Stimulated activated CD4-positive, alpha-beta T cell treated with anti-CD3 and anti-CD28 coated beads, Interleukin-2, amount 100 ng/mL, for 48 hours (primary cell): ENCODE measurements around the gene TMEM273.

Experiments
- DNase-seq, 2 donors: peaks; one replicate each; pipeline ENCODE4 v3.0.0-alpha.2; 2020

Gene TMEM273

DNA sequence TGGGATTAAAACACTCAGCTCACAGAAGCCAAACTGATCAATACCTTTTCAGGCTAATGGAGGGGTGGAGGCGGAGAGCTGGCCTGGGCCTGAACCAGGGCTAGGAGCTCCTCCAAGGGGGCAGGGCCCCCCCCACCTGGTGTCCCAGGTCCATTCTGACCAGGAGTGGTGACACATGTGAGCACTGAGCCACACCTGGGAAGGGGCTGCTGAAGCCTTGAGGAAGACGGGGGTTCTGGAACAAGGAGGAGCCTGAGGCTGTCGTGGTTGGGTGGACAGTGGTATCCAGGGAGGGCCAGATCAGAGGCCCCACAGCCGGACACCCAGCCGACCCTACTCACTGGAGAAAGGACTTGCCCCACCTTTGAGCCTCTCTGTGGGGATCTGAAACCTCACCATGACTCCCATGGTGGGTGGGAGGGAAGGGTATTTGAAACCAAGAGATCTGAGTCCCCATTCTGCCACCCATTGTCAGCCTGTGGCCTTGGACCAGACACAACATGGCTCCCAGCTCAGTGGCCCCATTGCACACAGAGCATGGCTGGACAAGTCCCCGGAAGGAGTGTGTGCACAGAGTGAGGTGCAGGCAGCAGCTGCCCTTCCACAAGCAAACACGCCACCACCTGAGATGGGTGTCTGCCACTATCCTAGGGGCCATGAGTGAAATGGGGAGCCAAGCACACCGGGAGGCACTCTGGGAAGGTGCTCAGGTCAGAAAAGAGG, 12.4 kb downstream of the TMEM273 start:
- no peak for DNase-seq

DNA sequence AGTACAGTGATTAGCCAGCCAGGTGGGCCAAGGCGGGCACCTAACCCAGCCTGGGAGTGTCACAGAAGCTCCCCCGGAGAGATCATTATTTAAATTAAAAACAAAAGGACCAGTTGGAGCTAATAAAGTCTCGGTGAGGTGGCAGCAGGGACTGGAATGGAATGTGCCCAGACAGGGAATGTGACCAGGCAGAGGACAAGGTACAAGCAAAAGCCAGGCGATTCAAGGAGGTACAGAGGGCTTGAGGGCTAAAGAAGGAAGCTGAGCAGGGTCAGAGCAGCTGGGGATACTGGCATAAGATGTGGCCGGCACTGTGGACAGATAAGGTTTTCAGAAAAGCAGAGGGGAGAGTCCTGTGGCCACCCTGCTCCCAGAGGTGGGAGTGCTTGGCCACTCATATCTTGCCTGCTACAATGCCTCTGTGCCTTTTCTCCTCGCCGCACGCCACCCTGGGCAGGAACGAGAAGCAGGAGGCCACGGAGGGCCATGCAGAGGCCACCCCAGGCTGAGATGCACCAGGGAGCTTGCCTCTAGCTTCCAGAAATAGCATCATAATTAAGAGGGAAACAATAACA, 13.2 kb downstream of the TMEM273 start:
- DNase-seq = no peak

DNA sequence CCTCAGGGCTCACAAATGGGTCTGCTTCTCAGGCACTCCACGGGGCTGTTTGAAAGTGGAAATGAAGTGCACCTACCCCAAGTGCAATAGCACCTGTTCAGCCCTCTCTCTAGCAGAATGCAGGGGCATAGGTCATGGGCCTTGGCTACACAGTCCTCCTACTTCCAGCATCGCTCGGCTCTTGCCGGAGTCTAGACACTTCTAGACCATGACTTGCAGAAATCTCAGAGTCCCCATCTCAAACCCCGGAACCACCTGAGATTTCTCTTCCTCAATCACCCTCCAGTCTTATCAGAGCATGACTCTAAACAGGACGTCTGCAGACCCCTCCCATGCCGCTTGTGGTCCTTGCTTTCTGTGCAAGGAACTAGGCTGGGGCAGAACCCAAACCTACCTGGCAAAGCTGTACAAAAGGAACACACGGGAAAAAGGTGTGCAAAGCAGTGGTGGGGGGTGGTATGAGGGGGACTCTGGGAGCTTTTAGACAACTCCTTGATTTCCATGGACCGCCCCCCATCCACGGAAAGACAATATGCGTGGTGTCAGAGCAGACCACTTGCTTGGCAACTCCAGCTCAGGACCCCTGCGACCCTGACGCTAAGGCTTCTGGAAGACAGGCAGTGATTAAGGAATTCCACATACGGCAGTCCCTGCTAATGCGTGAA, 13.8 kb downstream of the TMEM273 start:
- no peak for DNase-seq

GRCh38 chr10:49173853-49174252, 14.3 kb downstream of the TMEM273 start:
- DNase-seq = no peak

- no peak for DNase-seq
Observed at GRCh38 chr10:49173201-49173772, 14.9 kb downstream of the TMEM273 start.

DNA sequence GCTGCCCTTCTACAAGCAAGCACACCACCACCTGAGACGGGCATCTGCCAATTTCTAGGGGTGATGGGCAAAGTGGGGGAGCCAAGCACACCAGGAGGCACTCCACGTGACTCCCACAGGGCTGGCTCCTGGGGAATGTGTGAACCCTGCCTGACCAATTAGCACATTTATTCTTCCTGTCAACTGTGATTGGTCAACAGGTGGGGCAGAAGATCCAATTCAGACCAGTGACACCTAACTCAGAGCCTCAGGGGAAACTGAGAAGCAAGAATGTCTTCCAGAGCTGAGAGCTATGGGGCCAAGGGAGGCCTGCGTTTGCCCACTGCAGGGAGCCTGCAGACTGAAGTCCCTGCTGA, 15.4 kb downstream of the TMEM273 start:
- DNase-seq = no peak

GRCh38 chr10:49172061-49172776, 16.0 kb downstream of the TMEM273 start:
- no peak for DNase-seq

GRCh38 chr10:49171326-49172060, 16.7 kb downstream of the TMEM273 start:
- DNase-seq = no peak

DNA sequence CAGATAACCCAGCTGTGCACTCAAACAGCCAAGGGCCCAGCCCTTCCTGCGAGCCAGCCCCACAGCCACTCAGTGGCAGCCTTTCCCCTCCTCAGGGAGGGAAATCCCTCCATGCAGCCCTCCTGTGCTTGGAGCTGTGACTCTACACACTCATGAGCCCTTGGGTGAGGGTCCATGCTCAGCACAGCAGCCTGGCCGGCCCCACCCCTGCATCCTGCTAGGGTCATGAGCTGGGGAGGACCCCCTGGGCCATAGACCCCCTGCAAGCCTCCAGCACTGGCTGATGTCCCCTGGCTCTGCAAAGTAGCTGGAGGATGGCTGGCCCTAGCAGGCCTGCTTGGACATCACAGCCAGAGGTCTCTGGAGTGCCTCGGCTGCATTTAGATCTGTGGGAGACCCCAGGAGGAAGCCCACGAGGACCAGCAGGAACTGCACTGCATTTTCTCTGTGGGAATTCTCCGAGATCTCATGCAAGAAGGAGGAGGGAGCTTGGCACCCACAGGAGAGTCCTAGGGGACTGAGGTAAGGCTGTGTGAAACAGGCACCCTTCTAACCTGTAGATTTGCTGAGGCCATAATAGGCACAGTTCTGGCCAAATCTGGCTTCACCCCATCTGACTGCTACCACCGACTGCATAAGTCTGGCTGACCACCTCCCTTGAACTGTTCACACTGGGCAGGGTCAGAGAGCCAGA, 17.4 kb downstream of the TMEM273 start:
- DNase-seq = no peak

DNA sequence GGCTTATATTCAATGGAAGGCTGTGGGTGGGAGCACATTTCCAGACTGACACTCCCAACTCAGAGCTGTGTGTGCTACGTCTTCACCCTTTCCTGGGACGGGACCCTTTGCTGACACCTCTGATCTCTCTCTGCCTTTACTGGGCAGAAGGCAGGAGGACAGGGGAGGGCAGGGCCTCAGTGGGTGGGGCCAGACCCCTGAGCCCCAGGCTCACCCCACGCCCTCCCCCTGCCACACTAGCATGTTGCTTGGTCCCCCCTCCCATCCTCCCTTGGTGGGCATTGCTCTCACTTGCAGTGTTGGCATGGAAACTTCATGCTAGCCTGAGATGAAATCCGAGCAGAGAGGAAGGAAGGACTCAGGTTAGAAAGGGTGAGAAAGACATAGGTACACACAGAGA, 18.4 kb downstream of the TMEM273 start:
- no peak for DNase-seq

DNA sequence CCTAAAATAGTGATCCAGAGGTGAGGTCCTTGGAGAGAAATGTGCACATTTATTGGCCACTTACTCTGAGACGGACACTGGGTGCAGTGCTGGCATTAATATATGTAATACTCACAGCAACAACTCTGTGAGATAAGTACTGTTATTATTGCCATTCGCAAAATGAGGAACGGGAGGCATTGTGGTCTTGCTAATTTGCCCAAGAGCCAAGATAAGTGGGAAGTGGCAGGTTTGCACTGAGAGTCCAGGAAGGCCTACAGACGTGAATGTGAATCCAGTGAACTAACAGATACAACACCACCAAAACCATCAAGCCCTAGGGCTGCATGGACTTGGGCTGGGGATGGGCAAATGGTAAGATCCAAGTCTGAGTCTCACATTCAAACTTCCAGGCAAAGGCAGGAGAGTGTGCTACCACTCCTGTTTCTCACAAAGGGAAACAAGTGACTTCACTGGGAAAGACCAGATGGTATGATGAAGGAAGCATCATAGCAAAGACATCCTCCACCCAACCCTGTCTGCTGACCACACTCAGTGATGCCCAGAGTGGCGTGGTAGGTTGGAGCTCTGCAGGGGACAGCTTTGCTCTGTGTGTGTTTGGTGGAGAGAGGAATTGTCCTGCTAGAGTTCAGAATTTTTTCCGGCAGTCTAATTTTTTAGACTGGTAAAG, 19.2 kb downstream of the TMEM273 start:
- no peak for DNase-seq

GRCh38 chr10:49168171-49168540, 20.0 kb downstream of the TMEM273 start:
- DNase-seq = no peak

DNA sequence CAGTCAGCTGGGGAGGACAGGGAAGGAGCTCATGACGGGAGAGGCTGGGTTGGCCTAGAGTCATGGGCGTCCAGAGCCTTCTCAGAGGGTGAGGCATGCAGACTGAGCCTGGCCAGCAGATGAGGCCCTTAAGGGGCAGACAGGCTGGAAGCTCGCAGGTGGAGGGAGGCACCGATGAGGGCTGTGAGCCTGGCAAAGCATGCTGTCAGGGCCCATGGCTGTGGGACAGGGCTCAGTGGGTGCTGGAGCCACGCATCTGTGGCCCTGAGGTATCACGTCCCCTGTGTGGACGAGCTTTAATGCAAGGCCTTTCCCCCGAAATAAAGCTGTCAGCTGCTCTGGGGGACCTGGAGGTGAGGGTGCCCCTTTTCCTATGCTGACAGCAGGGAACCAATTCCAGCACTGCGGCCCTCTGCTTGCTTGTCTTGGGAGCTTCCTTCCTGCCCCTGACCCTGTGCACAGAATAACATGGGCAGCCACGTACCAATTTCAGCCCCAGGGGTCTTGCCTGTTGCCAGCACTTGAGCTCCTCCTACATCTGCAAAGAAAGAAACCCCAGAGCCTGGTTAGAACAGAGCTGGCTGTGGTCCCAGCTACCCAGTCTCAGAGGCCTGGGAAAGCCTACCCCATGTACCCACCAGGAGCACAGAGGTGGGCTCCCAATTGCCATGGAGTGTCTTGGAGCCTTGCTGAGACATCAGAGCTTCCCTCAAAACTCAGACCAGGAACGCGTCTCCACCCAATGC, 20.6 kb downstream of the TMEM273 start:
- DNase-seq = no peak

DNA sequence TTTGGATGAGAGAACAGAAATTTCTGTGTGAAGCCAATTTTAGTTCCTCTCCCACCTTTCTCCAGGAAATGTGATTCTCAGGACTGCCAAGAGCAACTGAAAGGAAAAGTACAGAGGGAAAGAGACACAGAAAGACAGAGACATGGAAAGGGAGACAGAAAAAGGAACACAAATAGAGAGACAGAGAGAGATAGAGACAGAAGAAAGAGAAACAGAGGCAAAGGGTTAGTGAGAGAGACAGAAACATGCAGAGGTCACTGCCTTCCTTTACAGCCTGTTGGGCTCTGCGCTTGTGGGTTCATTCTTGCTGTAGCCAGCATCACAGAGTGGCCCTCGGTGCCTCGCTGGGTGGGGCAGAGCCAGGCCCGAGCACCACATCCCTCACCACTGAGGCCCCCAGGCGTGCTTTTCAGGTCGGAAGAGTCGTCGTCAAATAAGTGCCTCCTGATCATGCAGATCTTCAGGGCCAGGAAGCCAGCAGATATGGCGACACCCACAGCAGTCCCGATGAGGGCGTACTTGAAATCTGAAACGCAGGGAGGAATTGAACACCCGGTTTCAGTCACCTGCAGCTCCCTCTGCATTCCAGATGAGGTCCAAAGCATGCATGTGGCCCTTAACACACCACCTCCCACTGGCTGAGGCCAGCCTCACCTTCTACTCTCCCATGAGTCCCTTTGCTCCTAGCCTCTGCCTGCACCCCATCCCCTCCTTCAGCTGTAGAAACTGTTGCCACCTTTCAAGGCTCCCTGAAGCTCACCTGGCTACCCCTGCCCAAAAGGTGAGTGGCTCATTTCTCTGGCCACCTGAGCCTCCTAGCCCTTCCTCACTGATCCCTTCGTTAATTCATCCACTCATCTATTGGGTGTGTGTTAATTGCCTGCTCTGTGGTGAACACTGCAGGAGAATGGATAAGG, 21.4 kb downstream of the TMEM273 start:
- no peak for DNase-seq

DNA sequence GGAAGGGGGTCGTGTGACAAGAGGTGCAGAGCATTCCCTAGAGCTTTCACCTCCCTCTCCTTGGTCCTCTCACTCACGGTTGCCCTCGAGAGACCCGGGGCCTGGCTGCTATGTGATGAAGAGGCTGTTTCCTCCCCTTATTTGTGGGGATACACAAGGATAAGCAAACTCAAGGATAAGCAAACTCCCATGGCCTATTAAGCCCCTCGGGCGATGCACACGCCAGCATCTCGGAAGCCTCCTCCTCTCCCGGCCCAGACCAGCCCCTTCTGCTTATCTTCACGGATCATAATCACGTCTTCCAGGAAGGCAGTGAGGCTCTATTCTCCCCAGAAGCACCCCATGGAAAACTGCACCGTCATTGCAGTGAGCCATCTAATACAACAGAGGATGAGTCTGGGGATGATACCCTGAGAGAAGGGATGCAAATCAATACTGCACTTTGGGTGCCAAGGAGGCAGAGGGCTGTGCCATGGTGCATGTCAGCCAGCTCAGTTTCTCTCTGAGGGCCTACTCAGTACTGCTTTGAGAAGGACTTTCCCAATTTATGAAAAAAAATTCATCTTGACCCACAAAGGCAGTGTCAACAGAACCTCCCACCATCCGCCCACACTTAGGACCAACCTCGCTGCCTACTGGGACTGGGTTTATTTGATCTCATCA, 22.2 kb downstream of the TMEM273 start:
- DNase-seq = no peak

GRCh38 chr10:49165259-49165658, 22.9 kb downstream of the TMEM273 start:
- no peak for DNase-seq

- DNase-seq = peak in 1 of 2 donors; percentile 45
Observed at GRCh38 chr10:49164559-49165188, 23.5 kb downstream of the TMEM273 start.

DNA sequence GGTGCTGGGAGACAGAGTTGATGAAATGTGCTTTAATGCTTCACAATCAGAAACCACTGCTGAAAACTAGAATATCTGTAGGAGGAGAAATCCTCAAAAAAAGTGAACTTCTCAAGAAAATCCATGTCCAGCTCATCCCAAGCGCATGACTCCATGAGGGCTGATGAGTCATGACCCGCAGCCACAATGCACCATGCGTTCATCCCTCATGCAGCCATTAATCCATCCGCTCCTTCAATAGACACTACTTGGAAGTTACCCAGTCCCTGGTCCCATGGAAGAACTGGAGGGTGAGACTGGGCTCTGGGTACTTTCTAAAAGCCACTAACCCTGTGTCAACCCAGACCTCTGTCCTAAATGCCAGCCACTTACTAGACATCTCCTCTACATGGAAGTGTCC, 24.4 kb downstream of the TMEM273 start:
- DNase-seq = no peak
